Measurements from ENCODE around the gene ARAP1. TPM values are rescaled to one million over a fixed set of nuclear protein-coding genes. Genes with fewer than 3 reads are reported as not detected.
"Not testable (repeated sequence)": the region's sequence is repeated elsewhere in the genome, so short reads cannot be mapped to it uniquely, and the experiment has no call there.

Gene ARAP1
- total RNA-seq, 6 experiments from 2014 or later = 32.9 to 76.7 (median 41.2) TPM

- no peaks in the 10 kb centered on the region for H3K9me3 ChIP-seq
- H3K27me3 ChIP-seq = no peaks in the 10 kb centered on the region
- peak overlapping the region; percentile 55 to 84 (median 80) for H3K27ac ChIP-seq
- ATAC-seq (no peak), DNase-seq (no peak)
- peaks cover 0 to 47% (median 14%) of the 10 kb centered on the region in 4 donors for H3K4me1 ChIP-seq
- H3K4me3 ChIP-seq = peak overlapping the region in 1 of 3 donors; percentile 70
- TF ChIP-seq POLR2A (IDR thresholded peaks at IDR 0.05) = no peak
- TF ChIP-seq CTCF (IDR thresholded peaks at IDR 0.05) = no peak
- intact Hi-C loops (cut with DNase I) = loop anchor here in 1 of 2 donors (5.0 kb wide), 1 partner anchor 66 kb away; no protein-coding TSS in a partner anchor
- WGBS (ENCODE audit: insufficient coverage, low coverage, low lambda C conversion rate, missing lambda C conversion rate) = 50% methylated on average over 2 of the region's 2 CpGs
- H3K36me3 ChIP-seq = no peaks in the 10 kb centered on the region
Observed at GRCh38 chr11:72793076-72793424, 40.8 kb upstream of the ARAP1 start.

GRCh38 chr11:72792437-72793021 lies 40.3 kb upstream of the ARAP1 start:
- H3K9me3 ChIP-seq = no peaks in the 10 kb centered on the region
- H3K27ac ChIP-seq = peak overlapping the region in 2 of 3 donors; percentile 80 to 84
- H3K27me3 ChIP-seq = no peaks in the 10 kb centered on the region
- no peaks in the 10 kb centered on the region for H3K36me3 ChIP-seq
- ATAC-seq = no peak
- intact Hi-C loops (cut with DNase I) = loop anchor here in 1 of 2 donors (5.0 kb wide), 1 partner anchor 65 kb away; no protein-coding TSS in a partner anchor
- no peak overlapping the region for H3K4me3 ChIP-seq
- no peak for DNase-seq
- peaks cover 0 to 52% (median 17%) of the 10 kb centered on the region in 4 donors for H3K4me1 ChIP-seq
- WGBS (ENCODE audit: insufficient coverage, low coverage, low lambda C conversion rate, missing lambda C conversion rate) = no CpG with 5 or more reads among the region's 3 CpGs
- no peak for TF ChIP-seq POLR2A (IDR thresholded peaks at IDR 0.05)
- TF ChIP-seq CTCF (IDR thresholded peaks at IDR 0.05) = no peak

- WGBS (ENCODE audit: insufficient coverage, low coverage, low lambda C conversion rate, missing lambda C conversion rate) = 74% methylated on average over 3 of the region's 7 CpGs
- not testable (repeated sequence) for H3K27ac ChIP-seq, H3K36me3 ChIP-seq, H3K27me3 ChIP-seq, H3K9me3 ChIP-seq, H3K4me3 ChIP-seq, DNase-seq, ATAC-seq
- intact Hi-C loops (cut with DNase I) = loop anchor here in 1 of 2 donors (5.0 kb wide), 1 partner anchor 64 kb away; no protein-coding TSS in a partner anchor
- H3K4me1 ChIP-seq = peaks cover 0 to 64% (median 23%) of the 10 kb centered on the region in 4 donors
Observed at GRCh38 chr11:72791228-72791627, 39.0 kb upstream of the ARAP1 start.

GRCh38 chr11:72789493-72790131 lies 37.4 kb upstream of the ARAP1 start:
- TF ChIP-seq CTCF (IDR thresholded peaks at IDR 0.05) = no peak
- H3K9me3 ChIP-seq = no peaks in the 10 kb centered on the region
- H3K27ac ChIP-seq = peak overlapping the region in 2 of 3 donors; percentile 48 to 57
- ATAC-seq (peak; percentile 3 to 34 (median 32)), DNase-seq (peak; percentile 45 to 88 (median 81))
- intact Hi-C loops (cut with DNase I) = loop anchor here (5.0 kb wide), 1 partner anchor 62 kb away; no protein-coding TSS in a partner anchor
- no peak overlapping the region for H3K4me3 ChIP-seq
- no peaks in the 10 kb centered on the region for H3K36me3 ChIP-seq
- peaks cover 0 to 58% (median 24%) of the 10 kb centered on the region in 4 donors for H3K4me1 ChIP-seq
- 27% methylated on average over 9 of the region's 10 CpGs for WGBS (ENCODE audit: insufficient coverage, low coverage, low lambda C conversion rate, missing lambda C conversion rate)
- no peaks in the 10 kb centered on the region for H3K27me3 ChIP-seq

- intact Hi-C loops (cut with DNase I) = loop anchor here in 1 of 2 donors (5.0 kb wide), 1 partner anchor 61 kb away; no protein-coding TSS in a partner anchor
- Histone ChIP-seq H3K36me3 (no peaks in the 10 kb centered on the region), H3K9me3 (no peaks in the 10 kb centered on the region), H3K4me3 (no peak overlapping the region), H3K27ac (peak overlapping the region; percentile 67 to 71 (median 68)), H3K4me1 (peaks cover 0 to 52% (median 22%) of the 10 kb centered on the region in 4 donors), H3K27me3 (no peaks in the 10 kb centered on the region)
- WGBS (ENCODE audit: insufficient coverage, low coverage, low lambda C conversion rate, missing lambda C conversion rate) = 49% methylated on average over 6 of the region's 7 CpGs
- no peak for DNase-seq
- ATAC-seq = peak in 1 of 4 donors; percentile 5
- TF ChIP-seq POLR2A (IDR thresholded peaks at IDR 0.05) (no peak), CTCF (IDR thresholded peaks at IDR 0.05) (no peak)
Observed at GRCh38 chr11:72788241-72788640, 36.0 kb upstream of the ARAP1 start.
